Fibroblast of skin of left biceps (primary cell): ENCODE measurements around the gene COL6A3.

Source experiments
- DNase-seq, 2 experiments: peaks; one replicate each; pipeline ENCODE4 v3.0.0-alpha.2; 2013; ENCODE audit warnings: low read depth in 2 of 2

COL6A3 gene

GRCh38 chr2:237345891-237346640 lies 67.9 kb downstream of the COL6A3 start:
- DNase-seq: no peak

GRCh38 chr2:237345411-237345810 lies 68.6 kb downstream of the COL6A3 start:
- no peak for DNase-seq

GRCh38 chr2:237344942-237345341 lies 69.0 kb downstream of the COL6A3 start:
- DNase-seq: no peak

GRCh38 chr2:237343993-237344392 lies 70.0 kb downstream of the COL6A3 start:
- DNase-seq: no peak

- DNase-seq: no peak
Observed at GRCh38 chr2:237341872-237342271, 72.1 kb downstream of the COL6A3 start.

GRCh38 chr2:237337586-237337985 lies 76.4 kb downstream of the COL6A3 start:
- DNase-seq: no peak

GRCh38 chr2:237336131-237336530 lies 77.8 kb downstream of the COL6A3 start:
- DNase-seq: no peak

- DNase-seq: no peak
Observed at GRCh38 chr2:237333748-237334147, 80.2 kb downstream of the COL6A3 start.

- DNase-seq: no peak
Observed at GRCh38 chr2:237330541-237330940, 83.4 kb downstream of the COL6A3 start.

GRCh38 chr2:237327175-237327950 lies 86.6 kb downstream of the COL6A3 start:
- no peak for DNase-seq

- DNase-seq: no peak
Observed at GRCh38 chr2:237326266-237327171, 87.4 kb downstream of the COL6A3 start.

GRCh38 chr2:237324837-237325236 lies 89.1 kb downstream of the COL6A3 start:
- DNase-seq: no peak

- peak; percentile 55 to 63 for DNase-seq
Observed at GRCh38 chr2:237324405-237324831, 89.5 kb downstream of the COL6A3 start.

GRCh38 chr2:237323656-237324055 lies 90.3 kb downstream of the COL6A3 start:
- no peak for DNase-seq

- DNase-seq: no peak
Observed at GRCh38 chr2:237322564-237322963, 91.4 kb downstream of the COL6A3 start.

- DNase-seq: no peak
Observed at GRCh38 chr2:237321746-237322145, 92.2 kb downstream of the COL6A3 start.

GRCh38 chr2:237320801-237321560 lies 93.0 kb downstream of the COL6A3 start:
- no peak for DNase-seq

GRCh38 chr2:237319887-237320286 lies 94.1 kb downstream of the COL6A3 start:
- DNase-seq: no peak

GRCh38 chr2:237319086-237319820 lies 94.7 kb downstream of the COL6A3 start:
- DNase-seq: no peak

- no peak for DNase-seq
Observed at GRCh38 chr2:237316339-237316738, 97.6 kb downstream of the COL6A3 start.

GRCh38 chr2:237315829-237316225 lies 98.1 kb downstream of the COL6A3 start:
- no peak for DNase-seq
